IMR-90 (cell line): ENCODE results near the gene PHKA1. TPM values are rescaled to one million over a fixed set of nuclear protein-coding genes. Genes with fewer than 3 reads are reported as not detected.
"Not testable (repeated sequence)": the region's sequence is repeated elsewhere in the genome, so short reads cannot be mapped to it uniquely, and the experiment has no call there.

Experiments
- ATAC-seq: fragments of 200-7000 bp; cut with Tn5 transposase; 2 replicates; pipeline ENCODE4 v1.9.1; 2020; ENCODE audit warnings: low read depth, mild to moderate bottlenecking, moderate library complexity
- BruUV-seq: library from RNA; stranded (reverse); fragments of 400-500 nt; replicated peaks from 2 replicates; lab custom pipeline; 2021; lab: Mats Ljungman, UMichigan
- CTCF ChIA-PET: fragments of 300-600 bp; formaldehyde crosslinking; extraction: SDS; loops from one replicate; lab custom pipeline; 2021; ENCODE audit warnings: antibody characterized with exemption; lab: Yijun Ruan, JAX
- POLR2A ChIA-PET: fragments of 300-600 bp; sonication (Branson Sonifier 250); formaldehyde crosslinking; loops from one replicate; lab custom pipeline; 2022; ENCODE audit warnings: antibody characterized with exemption; ENCODE audit not compliant: unreplicated experiment; lab: Charles Lee
- DNase-seq: peaks from one replicate; pipeline ENCODE4 v3.0.0; 2013
- H2AFZ ChIP-seq: replicated peaks from 2 replicates; pipeline ENCODE3; 2013; ENCODE audit warnings: low read length, mild to moderate bottlenecking; ENCODE audit not compliant: poor library complexity
- H2AK5ac ChIP-seq: 2 replicates; pipeline ENCODE4 v1.6.1; 2013; ENCODE audit warnings: low read depth, low read length, inconsistent platforms
- H2AK9ac ChIP-seq: replicated peaks from 2 replicates; pipeline ENCODE3; 2013; ENCODE audit warnings: mild to moderate bottlenecking, low read depth, low read length, moderate library complexity; ENCODE audit not compliant: poor library complexity
- H2BK120ac ChIP-seq: 2 replicates; pipeline ENCODE4 v1.6.1; 2013; ENCODE audit warnings: low read depth, low read length, inconsistent platforms
- H2BK15ac ChIP-seq: 3 replicates; pipeline ENCODE4 v1.6.1; 2013; ENCODE audit warnings: low read depth, low read length, inconsistent platforms
- H2BK20ac ChIP-seq: 2 replicates; pipeline ENCODE4 v1.6.1; 2013; ENCODE audit warnings: low read depth, mild to moderate bottlenecking, inconsistent platforms, low read length, moderate library complexity
- H2BK5ac ChIP-seq: 2 replicates; pipeline ENCODE4 v1.6.1; 2013; ENCODE audit warnings: mild to moderate bottlenecking, low read depth, low read length, inconsistent platforms; ENCODE audit not compliant: poor library complexity, severe bottlenecking
- H3K14ac ChIP-seq: replicated peaks from 2 replicates; pipeline ENCODE4 v1.6.1; 2013; ENCODE audit warnings: low read depth, low read length, inconsistent platforms
- H3K18ac ChIP-seq: 2 replicates; pipeline ENCODE4 v1.6.1; 2013; ENCODE audit warnings: low read depth, low read length, control low read depth
- H3K23ac ChIP-seq: 2 replicates; pipeline ENCODE4 v1.6.1; 2013; ENCODE audit warnings: low read depth, low read length, inconsistent platforms
- H3K27ac ChIP-seq: 2 replicates; pipeline ENCODE4 v1.5.1; 2013; ENCODE audit warnings: mild to moderate bottlenecking, control low read depth, low read length; ENCODE audit not compliant: insufficient read depth
- H3K27me3 ChIP-seq: 2 replicates; pipeline ENCODE4 v1.6.1; 2013; ENCODE audit warnings: low read length; ENCODE audit not compliant: control insufficient read depth, insufficient read depth
- H3K36me3 ChIP-seq: 2 replicates; pipeline ENCODE4 v1.6.1; 2013; ENCODE audit warnings: low read length, mixed read lengths; ENCODE audit not compliant: control insufficient read depth, insufficient read depth
- H3K4ac ChIP-seq: 2 replicates; pipeline ENCODE4 v1.6.1; 2013; ENCODE audit warnings: low read depth, low read length, inconsistent platforms
- H3K4me1 ChIP-seq: 2 replicates; pipeline ENCODE4 v1.6.1; 2013; ENCODE audit warnings: low read length, mixed read lengths; ENCODE audit not compliant: control insufficient read depth, insufficient read depth
- H3K4me2 ChIP-seq: 2 replicates; pipeline ENCODE4 v1.6.1; 2013; ENCODE audit warnings: low read depth, mild to moderate bottlenecking, control low read depth, low read length, moderate library complexity
- H3K4me3 ChIP-seq: 2 replicates; pipeline ENCODE4 v1.5.1; 2013; ENCODE audit warnings: low read depth, mild to moderate bottlenecking, control low read depth, low read length, moderate library complexity; ENCODE audit not compliant: insufficient read depth
- H3K56ac ChIP-seq: 2 replicates; pipeline ENCODE4 v1.6.1; 2013; ENCODE audit warnings: low read length, inconsistent platforms; ENCODE audit not compliant: insufficient read depth; ENCODE audit errors: extremely low read depth
- H3K79me1 ChIP-seq, 2 experiments: 2 replicates each; pipeline ENCODE4 v1.6.1; 2013; ENCODE audit warnings: low read length in 2 of 2, inconsistent platforms in 1 of 2, low read depth in 1 of 2
- H3K9ac ChIP-seq: 2 replicates; pipeline ENCODE4 v1.6.1; 2013; ENCODE audit warnings: low read depth, low read length, control low read depth
- H3K9me1 ChIP-seq: 2 replicates; pipeline ENCODE4 v1.6.1; 2013; ENCODE audit warnings: low read length, inconsistent platforms; ENCODE audit not compliant: insufficient read depth
- H3K9me3 ChIP-seq: 2 replicates; pipeline ENCODE4 v1.6.1; 2013; ENCODE audit warnings: low read length; ENCODE audit not compliant: control insufficient read depth, insufficient read depth
- H4K20me1 ChIP-seq: 2 replicates; pipeline ENCODE4 v1.6.1; 2013; ENCODE audit warnings: low read length, inconsistent platforms; ENCODE audit not compliant: insufficient read depth
- H4K5ac ChIP-seq: 2 replicates; pipeline ENCODE4 v1.6.1; 2013; ENCODE audit warnings: mild to moderate bottlenecking, low read depth, low read length, control low read depth
- H4K8ac ChIP-seq, 2 experiments: 2 replicates each; pipeline ENCODE4 v1.6.1; 2013; ENCODE audit warnings: low read depth in 2 of 2, low read length in 2 of 2, control low read depth in 1 of 2, inconsistent platforms in 1 of 2
- H4K91ac ChIP-seq: 2 replicates; pipeline ENCODE4 v1.6.1; 2013; ENCODE audit warnings: low read depth, low read length, inconsistent platforms; ENCODE audit not compliant: insufficient read depth
- WGBS, 2 experiments: methylation state at CpG; one replicate each; pipeline versions ENCODE4 v1.1.5 to v1.1.7; 2013; ENCODE audit warnings: missing lambda C conversion rate in 2 of 2; ENCODE audit not compliant: insufficient read length in 1 of 2; ENCODE audit errors: extremely low coverage in 2 of 2; 5-methylcytosine and 5-hydroxymethylcytosine counted together
- dilution Hi-C: fragments of 300-500 bp; cut with HindIII; formaldehyde crosslinking; loops from one replicate; pipeline ENCODE4 v1.14.3; 2018; ENCODE audit warnings: low sequenced_read_pairs; ENCODE audit not compliant: unreplicated experiment
- in situ Hi-C: fragments of 300-500 bp; cut with MboI; formaldehyde crosslinking; loops from 3 replicates; pipeline ENCODE4 v1.14.3; 2019; ENCODE audit warnings: low sequenced_read_pairs, inconsistent platforms, mixed read lengths
- intact Hi-C: fragments of 100-400 bp; cut with micrococcal nuclease; formaldehyde crosslinking; loops from 2 replicates; pipeline ENCODE4 v1.10.0; 2022
- polyA plus RNA-seq, 3 experiments: library from polyadenylated mRNA; depleted of rRNA; stranded (reverse); fragments of >200 nt; gene quantifications; 2 replicates each; pipeline ENCODE4 v1.2.3, GENCODE V29; 2012; ENCODE audit warnings: low replicate concordance in 1 of 3
- total RNA-seq: library from RNA; depleted of rRNA; stranded (reverse); fragments of >200 nt; gene quantifications from 2 replicates; pipeline ENCODE4 v1.2.3, GENCODE V29; 2012

PHKA1 gene
- total and polyA plus RNA-seq, 2 of the 4 experiments (the other 2 are of a cell fraction), result 2.7 to 4.5 TPM

DNA sequence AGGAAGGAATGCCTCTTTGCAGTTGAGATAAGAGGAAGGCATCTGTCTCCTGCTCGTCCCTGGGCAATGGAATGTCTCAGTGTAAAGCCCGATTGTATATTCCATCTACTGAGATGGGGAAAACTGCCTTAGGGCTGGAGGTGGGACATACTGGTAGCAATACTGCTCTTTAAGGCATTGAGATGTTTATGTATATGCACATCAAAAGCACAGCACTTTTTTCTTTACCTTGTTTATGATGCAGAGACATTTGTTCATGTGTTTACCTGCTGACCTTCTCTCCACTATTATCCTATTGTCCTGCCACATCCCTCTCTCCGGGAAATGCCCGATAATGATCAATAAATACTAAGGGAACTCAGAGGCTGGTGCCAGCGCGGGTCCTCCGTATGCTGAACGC lies 19.5 kb upstream of the PHKA1 start:
- H3K9me1 ChIP-seq, BruUV-seq, H3K27ac ChIP-seq, H4K91ac ChIP-seq, DNase-seq, H3K23ac ChIP-seq, H3K18ac ChIP-seq, H4K20me1 ChIP-seq, H3K27me3 ChIP-seq, H3K14ac ChIP-seq, H3K36me3 ChIP-seq, H2BK120ac ChIP-seq, H2BK5ac ChIP-seq, H3K56ac ChIP-seq, H4K8ac ChIP-seq, H2AFZ ChIP-seq, H2AK5ac ChIP-seq, H3K4me1 ChIP-seq, in situ Hi-C loops, POLR2A ChIA-PET, H3K4me3 ChIP-seq, H2AK9ac ChIP-seq, H3K79me1 ChIP-seq, H3K4me2 ChIP-seq, ATAC-seq, intact Hi-C loops, H2BK15ac ChIP-seq, H3K9ac ChIP-seq, dilution Hi-C loops, CTCF ChIA-PET, H4K5ac ChIP-seq, H2BK20ac ChIP-seq, H3K4ac ChIP-seq, H3K9me3 ChIP-seq: not testable (repeated sequence)
- 60% methylated on average over 1 of the region's 8 CpGs; no CpG with 5 or more reads in 1 of the 2 experiments for WGBS, 2 experiments
